AG10803 (cell line): ENCODE measurements around the gene NCK2.

Source experiments
- DNase-seq: peaks from one replicate; pipeline ENCODE4 v3.0.0; 2010; ENCODE audit warnings: low read depth
- H3K4me3 ChIP-seq: 2 replicates; pipeline ENCODE4 v1.5.1; 2011; ENCODE audit warnings: mild to moderate bottlenecking, low read length, control low read depth
- TF ChIP-seq, protein P1 (sequence below): conservative IDR thresholded peaks from 2 replicates; pipeline ENCODE4 v1.5.1; 2011; ENCODE audit warnings: mild to moderate bottlenecking, low read length, control low read depth, inconsistent platforms

The NCK2 gene

DNA sequence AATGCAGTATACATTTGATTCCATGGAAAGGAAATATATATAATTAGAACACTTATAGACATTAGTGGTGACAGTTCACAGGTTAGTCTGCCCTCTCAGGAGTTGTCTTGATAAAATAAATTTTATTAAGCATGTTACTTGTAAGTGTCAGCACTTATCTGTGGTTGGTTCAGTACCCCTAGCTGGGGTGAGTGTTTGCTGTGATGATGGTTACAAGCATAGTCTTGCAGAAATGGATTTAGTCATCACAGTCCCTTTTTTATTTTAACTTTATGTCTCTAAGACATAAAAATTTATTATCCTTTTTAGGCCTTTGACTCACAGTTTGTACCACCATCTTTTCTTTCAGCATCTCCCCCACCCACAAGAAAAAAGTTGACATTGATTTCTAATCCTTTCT is 52.1 kb downstream of the NCK2 start:
- peak; percentile 11 for DNase-seq
- H3K4me3 ChIP-seq: no peak overlapping the region
- TF ChIP-seq, protein P1, sequence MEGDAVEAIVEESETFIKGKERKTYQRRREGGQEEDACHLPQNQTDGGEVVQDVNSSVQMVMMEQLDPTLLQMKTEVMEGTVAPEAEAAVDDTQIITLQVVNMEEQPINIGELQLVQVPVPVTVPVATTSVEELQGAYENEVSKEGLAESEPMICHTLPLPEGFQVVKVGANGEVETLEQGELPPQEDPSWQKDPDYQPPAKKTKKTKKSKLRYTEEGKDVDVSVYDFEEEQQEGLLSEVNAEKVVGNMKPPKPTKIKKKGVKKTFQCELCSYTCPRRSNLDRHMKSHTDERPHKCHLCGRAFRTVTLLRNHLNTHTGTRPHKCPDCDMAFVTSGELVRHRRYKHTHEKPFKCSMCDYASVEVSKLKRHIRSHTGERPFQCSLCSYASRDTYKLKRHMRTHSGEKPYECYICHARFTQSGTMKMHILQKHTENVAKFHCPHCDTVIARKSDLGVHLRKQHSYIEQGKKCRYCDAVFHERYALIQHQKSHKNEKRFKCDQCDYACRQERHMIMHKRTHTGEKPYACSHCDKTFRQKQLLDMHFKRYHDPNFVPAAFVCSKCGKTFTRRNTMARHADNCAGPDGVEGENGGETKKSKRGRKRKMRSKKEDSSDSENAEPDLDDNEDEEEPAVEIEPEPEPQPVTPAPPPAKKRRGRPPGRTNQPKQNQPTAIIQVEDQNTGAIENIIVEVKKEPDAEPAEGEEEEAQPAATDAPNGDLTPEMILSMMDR: no peak

DNA sequence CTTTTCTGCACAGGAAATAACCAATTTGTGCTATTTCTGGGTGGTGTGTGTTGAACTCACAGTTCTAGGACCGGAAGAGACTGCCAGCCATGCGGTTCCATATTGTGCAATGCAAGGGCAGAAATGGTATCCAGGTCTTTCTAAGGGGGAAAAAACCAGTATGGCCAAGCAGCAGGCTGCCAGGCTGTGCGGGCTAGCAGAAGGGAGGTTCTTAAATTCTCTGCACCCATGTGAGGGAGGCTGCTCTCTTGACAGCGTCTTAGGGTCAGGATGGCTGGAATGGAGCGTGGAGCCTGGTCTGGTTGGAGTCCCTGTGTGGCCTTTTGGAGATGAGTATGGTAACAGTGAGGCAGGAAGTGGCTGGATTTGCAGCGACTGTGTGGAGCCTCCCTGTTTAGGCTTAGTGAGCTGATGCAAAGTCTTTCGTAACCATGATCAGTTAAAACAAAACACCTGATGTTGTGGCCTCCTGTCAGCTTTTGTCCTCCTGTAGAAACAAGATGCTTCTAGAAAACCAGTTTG is 52.6 kb downstream of the NCK2 start:
- H3K4me3 ChIP-seq: no peak overlapping the region
- peak; percentile 67 for DNase-seq
- TF ChIP-seq, protein P1: no peak

DNA sequence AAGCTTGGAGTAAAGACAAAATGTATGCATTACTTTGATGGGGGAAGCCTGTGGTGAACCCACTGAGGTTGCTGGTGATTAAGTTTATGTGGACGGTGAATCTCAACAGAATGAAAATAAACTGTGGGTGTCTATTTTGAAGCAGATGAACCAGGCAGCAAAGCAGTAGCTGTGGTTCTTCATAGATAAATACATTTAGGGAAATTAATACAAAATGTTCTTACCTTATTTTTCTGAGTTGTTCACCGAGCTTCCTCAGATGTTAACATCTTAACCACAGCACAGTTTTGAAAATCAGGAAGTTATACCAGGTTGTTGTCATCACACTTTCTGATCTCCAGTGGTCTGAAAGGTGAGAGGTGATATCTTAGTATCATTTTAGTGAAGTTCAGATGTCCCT is 53.9 kb downstream of the NCK2 start:
- TF ChIP-seq, protein P1: no peak
- H3K4me3 ChIP-seq: no peak overlapping the region
- DNase-seq: no peak

DNA sequence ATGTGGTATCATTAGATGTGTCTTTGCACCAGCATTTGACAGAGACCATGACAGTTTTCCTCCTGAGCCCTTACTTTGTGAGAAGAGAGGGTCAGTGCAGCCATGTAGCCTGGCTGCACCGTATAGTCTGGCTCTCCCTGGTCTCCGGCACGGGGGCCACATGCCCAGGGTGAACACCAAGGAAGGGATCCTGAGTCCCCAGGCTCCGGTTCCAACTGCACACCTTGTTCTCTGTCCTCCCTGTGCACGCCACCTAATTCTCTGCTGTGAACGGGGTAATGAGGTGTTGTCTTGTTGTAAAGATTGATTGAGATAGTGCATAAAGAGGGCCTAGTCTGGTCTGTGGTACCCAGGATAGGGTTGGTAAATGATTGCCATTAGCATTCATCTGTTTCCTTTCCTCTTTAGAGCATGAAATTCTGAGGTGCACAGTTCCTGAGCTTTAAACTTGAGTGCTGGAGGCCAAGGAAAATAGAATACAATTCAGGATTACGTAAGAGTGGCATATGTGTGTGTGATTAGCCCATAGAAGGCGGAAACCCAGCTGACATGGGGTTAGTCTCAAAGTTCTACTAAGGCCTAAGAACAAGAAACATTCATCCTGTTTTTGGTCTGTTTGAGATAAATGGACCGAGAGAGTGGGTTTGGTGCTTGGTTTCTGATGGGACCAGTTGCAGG is 55.5 kb downstream of the NCK2 start:
- TF ChIP-seq, protein P1: no peak
- H3K4me3 ChIP-seq: no peak overlapping the region
- peak; percentile 69 for DNase-seq

DNA sequence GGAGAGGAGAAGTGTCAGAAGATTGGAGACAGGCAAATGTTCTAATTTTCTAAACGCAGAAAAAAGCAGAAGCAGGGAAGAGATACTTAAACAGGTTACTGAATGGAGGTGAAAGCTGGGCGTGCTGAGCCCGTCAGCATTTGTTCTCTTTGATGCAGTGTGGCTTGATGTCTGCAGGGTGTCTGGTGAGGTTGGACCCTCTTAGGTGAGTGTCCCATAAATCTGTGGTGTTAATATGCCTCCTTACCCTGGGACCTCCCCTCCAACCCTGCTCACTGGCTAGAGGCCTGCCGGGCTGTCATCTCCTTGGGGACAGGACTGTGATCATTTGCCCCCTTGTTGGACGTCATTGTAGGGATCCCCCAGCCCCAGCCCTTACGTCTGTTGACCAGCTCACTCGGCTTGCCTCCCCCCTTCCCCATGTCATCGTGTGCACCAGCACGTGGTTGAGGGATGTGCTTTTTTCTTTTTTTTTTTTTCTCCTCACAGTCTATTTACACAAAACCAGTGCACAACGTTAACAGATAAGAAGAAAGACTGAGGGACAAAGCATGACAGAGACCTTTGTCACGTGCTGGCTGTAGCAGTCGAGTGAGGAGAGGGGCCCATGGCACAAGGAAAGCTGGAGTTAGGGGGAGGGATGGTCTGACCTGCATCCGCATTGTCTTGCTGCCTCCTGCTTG is 56.4 kb downstream of the NCK2 start:
- H3K4me3 ChIP-seq: no peak overlapping the region
- TF ChIP-seq, protein P1: no peak
- no peak for DNase-seq

DNA sequence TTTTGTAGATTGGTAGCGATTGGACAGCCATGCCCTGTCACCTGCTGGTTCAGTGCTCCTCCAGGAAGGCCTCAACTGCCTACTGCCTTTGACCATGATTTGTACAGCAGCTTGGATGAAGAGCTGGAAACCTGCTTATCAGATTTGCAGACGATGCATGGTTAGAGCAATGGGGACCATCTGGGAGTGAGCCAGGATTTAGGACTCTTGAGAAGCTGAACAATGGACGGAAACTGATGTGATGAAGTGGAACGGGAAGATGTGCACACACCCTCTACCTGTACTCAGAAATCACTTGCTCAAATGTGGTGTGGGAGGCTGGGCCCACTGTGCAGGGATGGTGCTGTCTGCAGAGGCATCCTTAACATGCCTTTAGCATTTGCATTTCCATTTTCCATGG is 57.2 kb downstream of the NCK2 start:
- TF ChIP-seq, protein P1: no peak
- no peak for DNase-seq
- no peak overlapping the region for H3K4me3 ChIP-seq

DNA sequence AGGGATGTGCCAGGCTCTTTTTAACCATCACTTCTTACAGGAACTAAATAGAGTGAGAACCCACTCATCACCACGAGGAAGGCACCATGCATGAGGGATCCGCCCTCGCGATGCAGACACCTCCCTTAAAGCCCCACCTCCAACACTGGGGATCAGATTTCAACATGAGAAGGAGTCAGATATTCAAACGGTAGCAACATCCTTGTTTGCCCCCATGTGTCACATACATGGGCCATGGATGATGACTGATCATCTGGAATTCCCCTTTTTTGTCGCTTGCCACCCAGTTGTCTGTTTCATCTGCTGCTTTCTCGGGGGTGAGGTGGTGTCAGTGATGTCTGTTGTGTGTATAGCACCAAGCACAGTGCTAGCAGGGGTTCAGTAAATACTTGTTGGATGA is 57.9 kb downstream of the NCK2 start:
- no peak overlapping the region for H3K4me3 ChIP-seq
- TF ChIP-seq, protein P1: no peak
- no peak for DNase-seq
